Calu3 (cell line): Measurements from ENCODE around the gene SFT2D3. TPM values are rescaled to one million over a fixed set of nuclear protein-coding genes. Genes with fewer than 3 reads are reported as not detected.

Source experiments
- BruUV-seq: library from RNA; stranded (reverse); fragments of 400-500 nt; replicated peaks from 2 replicates; lab custom pipeline; 2021; lab: Mats Ljungman, UMichigan
- CTCF ChIA-PET: fragments of 300-600 bp; sonication (Branson Sonifier 250); formaldehyde crosslinking; loops from one replicate; lab custom pipeline; 2022; ENCODE audit warnings: antibody characterized with exemption; lab: Charles Lee
- DNase-seq: peaks from one replicate; pipeline ENCODE4 v3.0.0; 2022
- H3K27ac Mint-ChIP-seq: one replicate; pipeline ENCODE4 v1.8.0; 2022; ENCODE audit warnings: mixed read lengths; ENCODE audit not compliant: unreplicated experiment
- H3K27me3 Mint-ChIP-seq: one replicate; pipeline ENCODE4 v1.8.0; 2022; ENCODE audit warnings: mixed read lengths; ENCODE audit not compliant: unreplicated experiment
- H3K36me3 Mint-ChIP-seq: one replicate; pipeline ENCODE4 v1.8.0; 2022; ENCODE audit warnings: mild to moderate bottlenecking, moderate library complexity, mixed read lengths; ENCODE audit not compliant: insufficient read depth, unreplicated experiment
- H3K4me1 Mint-ChIP-seq: one replicate; pipeline ENCODE4 v1.8.0; 2022; ENCODE audit warnings: mild to moderate bottlenecking, low read depth, mixed read lengths; ENCODE audit not compliant: unreplicated experiment
- H3K4me3 Mint-ChIP-seq: one replicate; pipeline ENCODE4 v1.8.0; 2022; ENCODE audit warnings: mild to moderate bottlenecking, low read depth, moderate library complexity, mixed read lengths; ENCODE audit not compliant: unreplicated experiment
- H3K9me3 Mint-ChIP-seq: one replicate; pipeline ENCODE4 v1.8.0; 2022; ENCODE audit warnings: low read depth, mixed read lengths; ENCODE audit not compliant: unreplicated experiment
- intact Hi-C: fragments of 100-400 bp; cut with micrococcal nuclease; formaldehyde crosslinking; loops from one replicate; pipeline ENCODE4 v1.10.0; 2022; ENCODE audit not compliant: unreplicated experiment
- total RNA-seq: library from RNA; stranded (reverse); gene quantifications from 2 replicates; pipeline ENCODE4 v1.2.3, GENCODE V29; 2022
- TF ChIP-seq, protein P1 (sequence below): fragments of 200-600 bp; IDR thresholded peaks from one replicate; pipeline ENCODE4 v1.8.0; 2022; ENCODE audit warnings: antibody characterized with exemption; ENCODE audit not compliant: unreplicated experiment

SFT2D3 gene
- total RNA-seq, 1 experiment from 2014 or later, result 9.3 TPM

DNA sequence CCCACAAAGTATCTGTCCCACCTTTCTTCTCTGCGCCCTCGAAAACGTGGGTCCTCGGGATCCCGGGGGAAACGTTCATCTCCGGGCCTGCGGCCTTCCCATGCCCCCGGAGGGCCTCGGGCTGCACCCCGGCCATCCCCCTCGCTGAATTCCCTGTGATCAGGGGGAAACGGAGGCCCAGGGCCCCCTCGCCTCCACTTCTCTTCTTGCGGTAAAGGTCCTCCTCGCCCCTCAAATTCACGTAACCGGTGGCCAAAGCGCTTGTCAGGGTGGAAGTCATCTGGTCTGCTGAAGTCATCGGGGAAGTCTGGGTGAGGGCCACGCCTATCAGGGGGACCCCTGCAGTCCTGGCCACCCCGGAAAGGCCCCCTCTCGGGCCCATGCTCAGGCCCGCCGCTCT lies 12.3 kb downstream of the SFT2D3 start:
- no TSS peak for BruUV-seq
- intact Hi-C loops, result no loop called here
- H3K4me1 Mint-ChIP-seq, result peaks cover 7% of the 10 kb centered on the region
- DNase-seq, result no peak
- no peak overlapping the region for H3K27ac Mint-ChIP-seq
- no peaks in the 10 kb centered on the region for H3K27me3 Mint-ChIP-seq
- CTCF ChIA-PET, result no interaction called here
- no peaks in the 10 kb centered on the region for H3K9me3 Mint-ChIP-seq
- TF ChIP-seq, protein P1, sequence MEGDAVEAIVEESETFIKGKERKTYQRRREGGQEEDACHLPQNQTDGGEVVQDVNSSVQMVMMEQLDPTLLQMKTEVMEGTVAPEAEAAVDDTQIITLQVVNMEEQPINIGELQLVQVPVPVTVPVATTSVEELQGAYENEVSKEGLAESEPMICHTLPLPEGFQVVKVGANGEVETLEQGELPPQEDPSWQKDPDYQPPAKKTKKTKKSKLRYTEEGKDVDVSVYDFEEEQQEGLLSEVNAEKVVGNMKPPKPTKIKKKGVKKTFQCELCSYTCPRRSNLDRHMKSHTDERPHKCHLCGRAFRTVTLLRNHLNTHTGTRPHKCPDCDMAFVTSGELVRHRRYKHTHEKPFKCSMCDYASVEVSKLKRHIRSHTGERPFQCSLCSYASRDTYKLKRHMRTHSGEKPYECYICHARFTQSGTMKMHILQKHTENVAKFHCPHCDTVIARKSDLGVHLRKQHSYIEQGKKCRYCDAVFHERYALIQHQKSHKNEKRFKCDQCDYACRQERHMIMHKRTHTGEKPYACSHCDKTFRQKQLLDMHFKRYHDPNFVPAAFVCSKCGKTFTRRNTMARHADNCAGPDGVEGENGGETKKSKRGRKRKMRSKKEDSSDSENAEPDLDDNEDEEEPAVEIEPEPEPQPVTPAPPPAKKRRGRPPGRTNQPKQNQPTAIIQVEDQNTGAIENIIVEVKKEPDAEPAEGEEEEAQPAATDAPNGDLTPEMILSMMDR, result no peak
- H3K36me3 Mint-ChIP-seq, result peaks cover 34% of the 10 kb centered on the region
- no peak overlapping the region for H3K4me3 Mint-ChIP-seq

DNA sequence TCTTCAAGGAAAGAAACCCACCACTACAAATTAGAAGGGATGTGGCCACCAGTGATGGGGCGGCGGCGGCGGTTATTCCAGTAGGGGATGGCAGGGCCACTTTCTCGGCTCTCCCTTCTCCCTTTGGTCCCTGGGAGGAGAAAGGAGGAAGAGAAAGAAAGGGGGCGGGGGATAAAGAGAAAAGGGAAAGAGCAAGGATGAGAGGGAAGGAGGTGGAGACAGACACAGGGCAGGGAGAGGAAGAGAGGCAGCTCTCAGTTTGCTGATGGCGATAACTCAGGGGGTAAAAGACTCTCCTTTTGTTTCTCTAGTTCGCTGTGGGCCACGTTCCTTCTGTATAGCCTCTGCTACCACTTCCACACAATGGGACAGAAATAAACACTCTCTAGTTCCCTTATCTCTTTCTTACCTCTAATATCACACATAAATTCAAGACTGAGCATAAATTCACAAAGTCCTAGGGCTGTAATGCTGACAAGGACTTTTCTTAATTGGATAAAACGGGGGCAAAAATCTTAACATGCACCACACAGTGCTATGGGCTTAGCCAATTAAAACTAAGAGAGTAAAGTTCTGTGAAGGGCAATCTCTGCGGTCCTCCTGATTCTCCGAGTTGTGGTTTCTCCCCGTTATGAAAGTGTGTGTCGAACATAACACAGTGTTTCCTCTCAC lies 14.6 kb downstream of the SFT2D3 start:
- no TSS peak for BruUV-seq
- Mint-ChIP-seq H3K9me3 (no peaks in the 10 kb centered on the region), H3K4me1 (peaks cover 7% of the 10 kb centered on the region), H3K27ac (peak overlapping the region; percentile 78), H3K36me3 (peaks cover 39% of the 10 kb centered on the region), H3K4me3 (no peak overlapping the region), H3K27me3 (no peaks in the 10 kb centered on the region)
- intact Hi-C loops, result no loop called here
- DNase-seq, result no peak
- TF ChIP-seq, protein P1, result no peak
- CTCF ChIA-PET, result no interaction called here

DNA sequence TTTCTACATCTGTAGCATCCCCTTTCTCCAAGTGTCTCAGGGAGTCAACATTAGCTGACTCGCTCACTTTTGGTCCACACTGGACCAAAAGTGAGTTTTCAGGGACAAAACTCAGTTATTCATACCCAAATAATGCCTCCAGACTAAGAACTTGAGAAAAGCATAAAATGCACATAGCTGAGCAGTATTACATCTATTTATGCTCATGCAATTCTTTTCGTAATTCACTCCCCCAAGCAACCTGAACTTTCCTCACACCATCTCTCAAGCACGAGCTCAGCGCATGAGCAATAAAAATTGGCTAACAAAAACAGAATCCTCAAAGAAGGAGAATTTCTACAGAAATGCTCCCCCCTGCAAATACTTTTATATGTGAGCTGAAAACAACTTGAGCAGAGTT lies 17.0 kb downstream of the SFT2D3 start:
- no peak overlapping the region for H3K4me3 Mint-ChIP-seq
- no peaks in the 10 kb centered on the region for H3K9me3 Mint-ChIP-seq
- no peak for DNase-seq
- intact Hi-C loops, result no loop called here
- BruUV-seq, result no TSS peak
- peaks cover 50% of the 10 kb centered on the region for H3K36me3 Mint-ChIP-seq
- peaks cover 14% of the 10 kb centered on the region for H3K4me1 Mint-ChIP-seq
- no peaks in the 10 kb centered on the region for H3K27me3 Mint-ChIP-seq
- CTCF ChIA-PET, result no interaction called here
- TF ChIP-seq, protein P1, result no peak
- H3K27ac Mint-ChIP-seq, result no peak overlapping the region

DNA sequence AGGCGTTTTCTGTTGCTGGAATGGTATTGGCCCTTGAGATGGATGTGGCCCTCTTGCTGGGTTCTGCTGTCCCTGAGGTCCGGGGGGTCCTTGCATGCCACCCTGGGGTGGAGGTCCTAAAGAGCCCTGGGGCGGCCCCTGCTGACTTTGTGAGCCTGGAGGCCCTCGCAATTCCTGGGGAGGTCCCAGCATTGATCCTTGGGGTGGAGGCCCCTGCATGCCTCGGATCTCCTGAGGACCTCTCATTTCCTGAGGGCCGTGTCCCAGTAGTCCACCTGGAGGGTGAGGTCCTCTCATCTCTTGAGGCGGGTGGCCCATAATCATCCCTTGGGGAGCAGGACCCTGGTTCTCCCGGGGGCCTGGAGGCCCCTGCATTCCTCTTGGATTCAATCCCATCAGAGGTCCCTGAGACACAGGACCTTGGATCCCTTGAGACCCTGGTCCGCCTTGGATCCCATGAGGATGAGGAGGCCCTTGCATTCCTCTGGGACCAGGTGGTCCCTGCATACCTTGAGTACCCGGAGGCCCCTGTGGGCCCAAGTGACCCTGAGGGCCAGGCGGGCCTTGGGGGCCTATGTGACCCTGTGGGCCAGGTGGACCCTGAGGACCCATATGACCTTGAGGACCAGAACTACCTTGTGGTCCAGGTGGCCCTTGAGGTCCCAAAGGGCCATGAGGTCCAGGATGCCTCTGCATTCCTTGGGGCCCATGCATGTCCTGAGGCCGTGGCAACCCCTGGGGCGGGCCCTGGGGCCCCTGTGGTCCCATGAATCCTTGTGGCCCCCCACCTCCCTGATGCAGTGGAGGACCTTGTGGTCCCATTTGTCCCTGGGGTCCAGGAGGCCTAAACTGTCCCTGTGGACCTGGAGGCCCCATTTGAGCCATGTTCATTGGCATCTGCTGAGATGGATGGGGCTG lies 18.3 kb downstream of the SFT2D3 start:
- DNase-seq, result no peak
- H3K27ac Mint-ChIP-seq, result no peak overlapping the region
- intact Hi-C loops, result no loop called here
- H3K4me1 Mint-ChIP-seq, result peaks cover 14% of the 10 kb centered on the region
- CTCF ChIA-PET, result no interaction called here
- H3K9me3 Mint-ChIP-seq, result no peaks in the 10 kb centered on the region
- no TSS peak for BruUV-seq
- H3K27me3 Mint-ChIP-seq, result no peaks in the 10 kb centered on the region
- TF ChIP-seq, protein P1, result no peak
- no peak overlapping the region for H3K4me3 Mint-ChIP-seq
- peaks cover 51% of the 10 kb centered on the region for H3K36me3 Mint-ChIP-seq
